Endothelial cell of umbilical vein (primary cell): ENCODE data around the gene CCDC61. TPM values are rescaled to one million over a fixed set of nuclear protein-coding genes. Genes with fewer than 3 reads are reported as not detected.

Source experiments
- BruUV-seq: library from RNA; stranded (reverse); fragments of 400-500 nt; replicated peaks from 2 replicates; lab custom pipeline; 2021; lab: Mats Ljungman, UMichigan
- CTCF ChIA-PET: fragments of 300-600, 350-600 bp; sonication (Branson Sonifier 250); formaldehyde crosslinking; loops from one replicate; lab custom pipeline; 2021; ENCODE audit warnings: antibody characterized with exemption, inconsistent platforms; lab: Charles Lee
- POLR2A ChIA-PET: fragments of 300-600, 350-600 bp; sonication (Branson Sonifier 250); formaldehyde crosslinking; loops from one replicate; lab custom pipeline; 2021; ENCODE audit warnings: antibody characterized with exemption, inconsistent platforms; lab: Charles Lee
- DNase-seq: peaks from one replicate; pipeline ENCODE4 v3.0.0-alpha.2; 2011; ENCODE audit warnings: low read depth, low spot score
- FAIRE-seq: peaks from 2 replicates; lab custom pipeline; 2011; peaks lifted over from hg19 to GRCh38; lab: Jason Lieb, UNC
- H2AFZ ChIP-seq: 2 replicates; pipeline ENCODE4 v1.6.0; 2012; ENCODE audit warnings: low read depth, low read length, control low read depth, inconsistent platforms
- H3K27ac ChIP-seq: 2 replicates; pipeline ENCODE4 v1.5.1; 2011; ENCODE audit warnings: low read depth, mild to moderate bottlenecking, control low read depth, low read length, moderate library complexity; ENCODE audit not compliant: insufficient read depth
- H3K27me3 ChIP-seq, 2 experiments: 2 replicates each; pipeline versions ENCODE4 v1.6.0 to v1.6.1; 2011; ENCODE audit warnings: low read length in 2 of 2, mixed read lengths in 1 of 2; ENCODE audit not compliant: control insufficient read depth in 2 of 2, insufficient read depth in 2 of 2
- H3K36me3 ChIP-seq, 2 experiments: 2 replicates in 1 of 2; 3 replicates in 1 of 2; pipeline ENCODE4 v1.5.1; 2011; ENCODE audit warnings: low read length in 2 of 2, mild to moderate bottlenecking in 1 of 2, moderate library complexity in 1 of 2; ENCODE audit not compliant: control insufficient read depth in 2 of 2, insufficient read depth in 2 of 2; ENCODE audit errors: extremely low read depth in 1 of 2
- H3K4me1 ChIP-seq: 3 replicates; pipeline ENCODE4 v1.5.1; 2011; ENCODE audit warnings: mild to moderate bottlenecking, low read length; ENCODE audit not compliant: control insufficient read depth, insufficient read depth; ENCODE audit errors: extremely low read depth
- H3K4me2 ChIP-seq: 2 replicates; pipeline ENCODE4 v1.6.1; 2011; ENCODE audit warnings: low read length, control low read depth, mixed read lengths; ENCODE audit not compliant: insufficient read depth
- H3K4me3 ChIP-seq, 3 experiments: fragments of 200-600 bp in 1 of 3; sonication (generic), shearing (Covaris generic) in 1 of 3; replicated peaks in 1 of 3; 2 replicates each; pipeline ENCODE4 v1.5.1; 2011 to 2016; ENCODE audit warnings: control low read depth in 3 of 3, low read length in 3 of 3, mild to moderate bottlenecking in 2 of 3, inconsistent platforms in 1 of 3, low read depth in 1 of 3, moderate library complexity in 1 of 3; ENCODE audit not compliant: insufficient read depth in 1 of 3
- H3K79me2 ChIP-seq: 2 replicates; pipeline ENCODE4 v1.6.0; 2012; ENCODE audit warnings: low read length, inconsistent platforms; ENCODE audit not compliant: control insufficient read depth, insufficient read depth
- H3K9ac ChIP-seq: replicated peaks from 2 replicates; pipeline ENCODE3; 2011; ENCODE audit warnings: low read length, control low read depth; ENCODE audit not compliant: insufficient read depth; ENCODE audit errors: extremely low read depth
- H3K9me1 ChIP-seq: replicated peaks from 3 replicates; pipeline ENCODE4 v1.6.0; 2011; ENCODE audit warnings: mild to moderate bottlenecking, low read length; ENCODE audit not compliant: control insufficient read depth, insufficient read depth; ENCODE audit errors: extremely low read depth
- H3K9me3 ChIP-seq: replicated peaks from 2 replicates; pipeline ENCODE4 v1.5.1; 2012; ENCODE audit warnings: low read length, inconsistent platforms; ENCODE audit not compliant: control insufficient read depth, insufficient read depth
- H4K20me1 ChIP-seq: replicated peaks from 2 replicates; pipeline ENCODE3; 2011; ENCODE audit warnings: mild to moderate bottlenecking, low read length; ENCODE audit not compliant: control insufficient read depth, insufficient read depth; ENCODE audit errors: extremely low read depth
- EZH2 ChIP-seq: IDR thresholded peaks from 2 replicates; pipeline ENCODE4 v1.6.1; 2012; ENCODE audit warnings: borderline replicate concordance, low read depth, mild to moderate bottlenecking, moderate library complexity, low read length, inconsistent platforms; ENCODE audit not compliant: severe bottlenecking
- FOS ChIP-seq: IDR thresholded peaks from 2 replicates; pipeline ENCODE4 v1.6.1; 2011; ENCODE audit warnings: mild to moderate bottlenecking, low read length, moderate library complexity, borderline replicate concordance; ENCODE audit not compliant: insufficient read depth
- GATA2 ChIP-seq: IDR thresholded peaks from 2 replicates; pipeline ENCODE4 v1.7.0; 2011; ENCODE audit warnings: low read depth, mild to moderate bottlenecking, moderate library complexity, mixed read lengths, low read length; ENCODE audit not compliant: insufficient read length, insufficient read depth
- JUN ChIP-seq: IDR thresholded peaks from 2 replicates; pipeline ENCODE4 v1.6.1; 2011; ENCODE audit warnings: borderline replicate concordance, low read depth; ENCODE audit not compliant: insufficient read length, insufficient read depth
- MYC ChIP-seq: IDR thresholded peaks from one replicate; pipeline ENCODE4 v1.6.1; 2011; ENCODE audit warnings: mild to moderate bottlenecking, low read depth, low read length
- POLR2A ChIP-seq: IDR thresholded peaks from 2 replicates; pipeline ENCODE4 v1.6.1; 2012; ENCODE audit warnings: low read depth, mild to moderate bottlenecking, control low read depth, low read length
- POLR2AphosphoS5 ChIP-seq: IDR thresholded peaks from 2 replicates; pipeline ENCODE4 v1.6.1; 2012; ENCODE audit warnings: low read depth, mild to moderate bottlenecking, control low read depth, low read length, moderate library complexity; ENCODE audit not compliant: insufficient read depth
- dilution Hi-C: fragments of 300-500 bp; cut with MboI; formaldehyde crosslinking; loops from one replicate; pipeline ENCODE4 v1.15.0; 2019; ENCODE audit warnings: low sequenced_read_pairs; ENCODE audit not compliant: extremely low pct_ligation_motif_present
- intact Hi-C: fragments of 100-400 bp; cut with micrococcal nuclease; formaldehyde crosslinking; loops from one replicate; pipeline ENCODE4 v1.10.0; 2022
- polyA plus RNA-seq, 4 experiments: library from polyadenylated mRNA; depleted of rRNA in 3 of 4; stranded (reverse) in 3 of 4; unstranded in 1 of 4; fragments of >200 nt; gene quantifications; 2 replicates each; pipeline versions ENCODE4 v1.2.1 to v1.2.3, GENCODE V29; 2011 to 2012; ENCODE audit warnings: missing spikeins in 1 of 4
- total RNA-seq: library from RNA; stranded (reverse); gene quantifications from 2 replicates; pipeline ENCODE4 v1.2.3, GENCODE V29; 2021
- TF ChIP-seq, protein P1 (sequence below), 2 donors: IDR thresholded peaks; 1 replicate in 1 of 2; 2 replicates in 1 of 2; pipeline ENCODE4 v1.5.1; 2011; ENCODE audit warnings: low read length in 2 of 2, mild to moderate bottlenecking in 2 of 2, moderate library complexity in 2 of 2, control low read depth in 1 of 2, inconsistent platforms in 1 of 2, low read depth in 1 of 2; ENCODE audit not compliant: insufficient read depth in 1 of 2; ENCODE audit errors: extremely low read depth in 1 of 2
- TF ChIP-seq, protein P2 (sequence below): IDR thresholded peaks from 2 replicates; pipeline ENCODE4 v1.6.1; 2011; ENCODE audit not compliant: insufficient read depth, insufficient read length

CCDC61 gene
- total and polyA plus RNA-seq, 2 donors (not counting 3 experiments of a cell fraction or from before 2014, with no cell fraction given) = 10.3 to 20.1 TPM

- Histone ChIP-seq H4K20me1 (no peaks in the 10 kb centered on the region), H3K36me3 (no peaks in the 10 kb centered on the region), H3K4me2 (no peak overlapping the region), H3K4me3 (no peak overlapping the region), H3K9me3 (no peaks in the 10 kb centered on the region), H3K4me1 (no peaks in the 10 kb centered on the region), H3K27ac (no peak overlapping the region), H3K9me1 (no peaks in the 10 kb centered on the region), H3K27me3 (peaks cover 14 to 37% of the 10 kb centered on the region in 2 experiments), H2AFZ (no peak overlapping the region), H3K9ac (no peak overlapping the region), H3K79me2 (no peaks in the 10 kb centered on the region)
- ChIA-PET CTCF (interaction anchor here (2.8 to 4.3 kb wide), 2 partner anchors 16 to 24 kb away, joined by 6 to 32 read pairs; no protein-coding TSS in a partner anchor), POLR2A (interaction anchor here (0.6 kb wide), 1 partner anchor 57 kb away, joined by 3 read pairs; no protein-coding TSS in a partner anchor)
- no TSS peak for BruUV-seq
- FAIRE-seq = no peak
- TF ChIP-seq MYC = no peak
- TF ChIP-seq FOS = no peak
- no peak for TF ChIP-seq POLR2A
- TF ChIP-seq JUN = no peak
- TF ChIP-seq, protein P1, sequence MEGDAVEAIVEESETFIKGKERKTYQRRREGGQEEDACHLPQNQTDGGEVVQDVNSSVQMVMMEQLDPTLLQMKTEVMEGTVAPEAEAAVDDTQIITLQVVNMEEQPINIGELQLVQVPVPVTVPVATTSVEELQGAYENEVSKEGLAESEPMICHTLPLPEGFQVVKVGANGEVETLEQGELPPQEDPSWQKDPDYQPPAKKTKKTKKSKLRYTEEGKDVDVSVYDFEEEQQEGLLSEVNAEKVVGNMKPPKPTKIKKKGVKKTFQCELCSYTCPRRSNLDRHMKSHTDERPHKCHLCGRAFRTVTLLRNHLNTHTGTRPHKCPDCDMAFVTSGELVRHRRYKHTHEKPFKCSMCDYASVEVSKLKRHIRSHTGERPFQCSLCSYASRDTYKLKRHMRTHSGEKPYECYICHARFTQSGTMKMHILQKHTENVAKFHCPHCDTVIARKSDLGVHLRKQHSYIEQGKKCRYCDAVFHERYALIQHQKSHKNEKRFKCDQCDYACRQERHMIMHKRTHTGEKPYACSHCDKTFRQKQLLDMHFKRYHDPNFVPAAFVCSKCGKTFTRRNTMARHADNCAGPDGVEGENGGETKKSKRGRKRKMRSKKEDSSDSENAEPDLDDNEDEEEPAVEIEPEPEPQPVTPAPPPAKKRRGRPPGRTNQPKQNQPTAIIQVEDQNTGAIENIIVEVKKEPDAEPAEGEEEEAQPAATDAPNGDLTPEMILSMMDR (IDR thresholded peaks at IDR 0.05; ENCODE audit: extremely low read depth in 1 of 2, insufficient read depth in 1 of 2, low read depth in 1 of 2, low read length in 2 of 2) = no peak
- no peak for TF ChIP-seq POLR2AphosphoS5
- TF ChIP-seq, protein P2, sequence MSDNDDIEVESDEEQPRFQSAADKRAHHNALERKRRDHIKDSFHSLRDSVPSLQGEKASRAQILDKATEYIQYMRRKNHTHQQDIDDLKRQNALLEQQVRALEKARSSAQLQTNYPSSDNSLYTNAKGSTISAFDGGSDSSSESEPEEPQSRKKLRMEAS = no peak
- no peak for TF ChIP-seq EZH2
- no peak for TF ChIP-seq GATA2
- intact Hi-C loops = no loop called here
- dilution Hi-C loops = no loop called here
- no peak for DNase-seq
Measured at GRCh38 chr19:46052896-46053295, 57.6 kb downstream of the CCDC61 start.
